Left hindlimb (tissue), 1 donor: ENCODE measurements around the gene PAFAH2.
A peak's percentile ranks its signal among the peaks of the same experiment; 100 is the strongest.

Experiments used
- DNase-seq: peaks from one replicate; pipeline ENCODE4 v3.0.0-alpha.2; 2018

The PAFAH2 gene

DNA sequence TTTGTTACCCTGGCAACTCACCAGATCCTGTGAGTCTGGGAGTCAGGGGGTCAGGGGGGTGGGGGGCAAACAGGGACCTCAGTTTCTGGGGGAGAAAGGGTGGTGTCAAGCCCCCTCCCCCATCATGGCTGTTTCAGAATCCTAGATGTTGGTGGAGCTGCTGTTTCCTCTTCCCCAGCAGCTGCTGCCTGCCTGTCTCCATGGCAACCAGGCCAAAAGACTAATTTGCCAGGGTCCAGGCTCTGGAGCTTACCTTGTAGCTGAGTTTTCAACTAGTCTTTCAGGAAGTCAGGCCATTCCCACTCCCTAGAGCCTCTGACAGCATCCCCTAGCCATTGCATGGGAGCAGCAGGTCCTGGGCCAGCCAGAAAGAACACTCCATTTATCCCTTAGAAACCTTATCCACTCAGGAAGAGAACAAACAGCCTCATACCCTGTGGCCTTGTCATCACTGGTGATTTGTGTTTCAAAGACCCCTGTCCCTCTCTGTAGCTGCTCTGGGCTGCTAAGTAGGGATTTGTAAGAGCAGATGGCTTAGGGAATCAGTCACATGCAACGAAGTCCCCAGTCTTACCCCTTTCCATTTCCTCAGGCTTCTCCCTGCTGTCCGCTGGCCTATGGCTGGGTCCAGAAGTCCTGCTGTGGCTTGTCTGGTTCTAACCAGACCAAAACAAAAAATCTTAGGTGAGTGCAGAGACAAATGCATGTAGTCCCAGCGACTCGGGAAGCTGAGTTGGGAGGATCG lies 70.2 kb downstream of the PAFAH2 start:
- DNase-seq, result peak; percentile 52

DNA sequence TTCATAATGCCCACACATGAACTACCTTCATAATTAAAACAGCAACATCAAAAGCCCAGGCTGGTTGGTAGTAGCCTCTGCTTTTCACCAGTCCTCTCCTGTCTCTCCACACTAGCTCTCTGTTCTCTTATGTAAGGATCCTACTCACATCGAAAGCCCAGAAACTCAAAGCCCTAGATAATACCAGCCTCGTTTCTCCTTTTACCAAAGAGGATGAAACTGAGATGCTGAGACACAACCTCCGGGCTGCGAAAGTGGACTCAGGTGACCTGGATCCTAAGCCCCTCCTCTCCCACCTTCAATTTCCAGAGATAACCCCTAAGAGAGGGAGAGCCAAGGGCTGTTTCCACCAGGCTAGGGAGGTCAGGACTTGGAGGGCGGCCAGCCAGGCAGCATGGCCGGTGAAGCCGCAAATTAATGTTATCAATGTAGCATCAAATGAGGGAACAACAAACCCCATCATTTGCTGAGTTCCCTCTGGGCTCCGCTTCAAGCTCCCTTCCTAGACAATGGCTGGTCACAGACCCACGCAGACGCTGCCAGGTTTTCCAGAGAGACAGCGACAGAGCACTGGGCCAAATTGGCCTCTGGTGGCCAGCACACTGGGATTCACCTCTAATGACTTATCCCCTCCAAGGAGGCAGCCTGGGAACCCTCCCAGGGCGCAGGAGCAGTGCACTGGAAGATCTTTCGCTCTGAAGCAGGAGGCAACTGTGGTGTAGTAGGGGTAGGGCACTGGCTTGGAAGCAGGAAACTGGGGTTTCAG lies 70.9 kb downstream of the PAFAH2 start:
- DNase-seq, result no peak

DNA sequence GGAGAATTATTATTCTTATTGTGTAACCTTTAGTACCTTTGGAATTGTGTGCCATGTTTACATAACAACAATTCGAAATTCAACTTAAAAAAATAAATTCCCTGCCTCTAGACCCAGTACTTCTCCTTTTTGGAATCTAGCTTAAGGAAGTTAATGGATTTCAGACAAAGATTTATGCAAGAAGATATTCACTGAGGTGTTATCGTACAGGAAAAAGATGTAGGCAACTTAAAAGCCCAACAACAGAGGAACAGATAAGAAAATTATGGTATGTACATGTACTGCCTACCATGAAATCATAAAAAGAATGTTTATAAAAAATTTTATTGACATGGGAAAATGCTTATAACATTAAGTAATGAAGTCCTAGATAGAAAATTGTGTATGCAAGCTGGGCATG lies 73.4 kb downstream of the PAFAH2 start:
- no peak for DNase-seq

DNA sequence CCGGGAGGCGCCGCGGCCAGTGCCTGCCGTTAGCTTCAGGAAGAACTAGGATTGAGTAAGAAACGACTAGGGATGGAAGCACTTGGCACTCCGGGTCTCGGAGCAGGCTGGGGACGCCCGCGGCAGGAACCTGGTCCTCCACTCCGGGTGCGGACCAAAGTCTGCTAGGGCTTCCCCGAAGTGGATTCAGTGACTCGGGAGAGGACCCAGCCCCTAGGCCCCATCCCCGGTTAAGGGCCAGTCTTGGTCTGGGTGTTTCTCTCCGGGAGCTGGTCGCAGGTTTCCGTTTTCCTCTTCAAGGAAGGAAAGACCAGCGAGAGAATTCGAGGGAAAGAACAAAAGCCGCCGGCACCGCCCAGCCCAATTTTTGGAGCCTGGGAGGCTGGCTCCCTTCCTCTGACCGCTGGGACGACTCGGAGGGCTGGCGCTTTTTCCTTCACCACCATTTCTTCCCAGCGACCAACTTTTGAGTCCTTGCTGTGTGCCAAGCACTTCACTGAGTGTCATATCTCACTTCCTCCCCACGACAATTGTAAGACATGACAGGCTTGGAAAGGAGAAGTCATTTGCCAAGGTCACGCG lies 74.8 kb downstream of the PAFAH2 start:
- DNase-seq, result peak; percentile 59

DNA sequence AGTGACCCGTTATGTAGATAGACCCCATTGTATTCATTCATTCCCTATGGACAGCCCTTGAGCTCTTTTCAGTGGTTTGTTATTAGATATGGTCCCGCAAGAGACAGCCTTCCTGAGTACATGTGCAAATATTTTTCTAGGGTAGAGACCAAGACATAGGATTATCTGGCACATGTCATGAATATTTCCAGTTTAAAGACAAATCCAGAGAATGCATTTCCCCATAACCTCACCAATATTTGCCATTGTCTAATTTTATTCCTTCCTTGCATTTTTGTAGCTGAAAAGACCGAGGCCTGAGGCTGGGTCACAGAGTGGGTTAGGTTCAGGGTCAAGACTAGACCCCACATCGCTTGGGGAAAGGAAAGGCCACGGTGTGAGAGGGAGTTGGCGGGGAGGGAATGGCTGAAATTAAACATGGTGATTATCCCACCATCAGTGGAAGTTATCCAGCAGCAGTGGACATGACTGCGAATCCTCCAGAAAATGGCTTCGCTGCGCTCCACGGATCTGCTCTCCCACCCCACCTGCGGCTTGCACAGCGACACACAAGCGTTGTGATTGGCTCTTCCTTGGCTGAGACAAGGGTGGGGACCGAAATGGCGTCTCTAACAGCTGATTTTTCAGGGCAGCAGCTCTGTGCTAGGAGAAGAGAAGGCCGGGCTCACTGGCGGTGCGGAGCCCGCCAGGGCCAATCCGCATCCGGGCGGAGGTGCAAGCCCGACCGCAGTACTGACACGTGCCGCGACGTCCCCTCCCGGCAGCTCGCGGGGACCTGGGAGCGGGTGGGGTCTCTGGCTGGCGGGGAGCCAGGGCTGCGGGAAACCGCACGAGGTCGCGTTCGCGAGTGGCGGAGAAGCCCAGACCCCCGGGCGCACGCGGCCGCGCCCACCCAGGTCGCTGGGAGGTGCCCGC lies 75.5 kb downstream of the PAFAH2 start:
- peak; percentile 63 for DNase-seq

DNA sequence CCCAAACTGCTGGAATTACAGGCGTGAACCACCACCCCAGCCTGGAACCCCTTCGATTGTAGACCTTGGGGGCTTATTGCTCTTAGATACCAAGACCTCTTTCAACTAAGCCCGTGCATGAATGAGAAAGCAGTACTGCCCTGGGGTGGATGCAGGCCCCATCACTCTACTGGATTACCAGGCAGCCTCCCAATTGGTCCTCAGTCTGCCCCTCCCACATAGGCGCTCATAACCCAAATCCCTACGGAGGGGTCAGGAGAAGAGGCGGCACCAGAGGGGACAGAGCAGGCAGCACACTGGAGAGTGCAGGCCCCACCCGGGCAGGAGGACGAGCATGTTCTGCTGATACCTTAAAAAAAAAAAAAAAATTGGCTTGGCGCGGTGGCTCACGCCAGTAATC lies 79.2 kb downstream of the PAFAH2 start:
- no peak for DNase-seq

DNA sequence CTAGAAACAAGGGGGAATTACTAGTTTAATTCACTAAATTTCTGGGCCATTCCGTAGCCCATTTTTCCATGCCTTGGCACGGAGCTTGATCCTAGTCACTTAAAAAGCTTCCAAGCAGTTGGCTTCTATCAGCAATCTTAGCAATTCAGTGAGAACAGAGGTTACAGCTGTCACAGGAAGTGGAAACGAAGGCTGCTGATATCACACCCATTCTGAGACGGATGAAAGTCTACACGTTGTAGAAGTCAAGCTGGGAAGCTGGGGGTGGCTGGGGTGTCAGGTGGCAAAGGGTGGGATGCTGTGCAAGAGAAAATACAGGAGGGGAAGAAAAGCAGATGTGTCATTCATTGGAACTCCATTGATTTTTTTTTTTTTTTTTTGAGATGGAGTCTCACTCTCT lies 79.9 kb downstream of the PAFAH2 start:
- no peak for DNase-seq

DNA sequence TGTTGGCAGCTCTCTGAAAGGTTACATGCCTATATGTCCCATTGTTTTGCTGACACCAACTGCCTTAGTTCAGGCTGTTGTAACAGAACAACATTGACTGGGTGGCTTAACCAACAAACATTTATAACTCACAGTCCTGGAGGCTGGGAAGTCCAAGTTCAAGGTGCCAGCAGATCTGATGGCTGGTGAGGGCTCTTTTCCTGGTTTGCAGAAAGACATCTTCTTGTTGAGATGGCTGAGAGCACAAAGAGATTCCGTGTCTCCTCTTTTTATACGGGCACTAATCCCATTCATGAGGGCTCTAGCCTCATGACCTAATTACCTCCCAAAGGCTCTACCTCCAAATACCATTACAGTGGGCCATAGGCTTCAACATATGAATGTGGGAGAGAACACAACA lies 81.4 kb downstream of the PAFAH2 start:
- DNase-seq, result no peak

DNA sequence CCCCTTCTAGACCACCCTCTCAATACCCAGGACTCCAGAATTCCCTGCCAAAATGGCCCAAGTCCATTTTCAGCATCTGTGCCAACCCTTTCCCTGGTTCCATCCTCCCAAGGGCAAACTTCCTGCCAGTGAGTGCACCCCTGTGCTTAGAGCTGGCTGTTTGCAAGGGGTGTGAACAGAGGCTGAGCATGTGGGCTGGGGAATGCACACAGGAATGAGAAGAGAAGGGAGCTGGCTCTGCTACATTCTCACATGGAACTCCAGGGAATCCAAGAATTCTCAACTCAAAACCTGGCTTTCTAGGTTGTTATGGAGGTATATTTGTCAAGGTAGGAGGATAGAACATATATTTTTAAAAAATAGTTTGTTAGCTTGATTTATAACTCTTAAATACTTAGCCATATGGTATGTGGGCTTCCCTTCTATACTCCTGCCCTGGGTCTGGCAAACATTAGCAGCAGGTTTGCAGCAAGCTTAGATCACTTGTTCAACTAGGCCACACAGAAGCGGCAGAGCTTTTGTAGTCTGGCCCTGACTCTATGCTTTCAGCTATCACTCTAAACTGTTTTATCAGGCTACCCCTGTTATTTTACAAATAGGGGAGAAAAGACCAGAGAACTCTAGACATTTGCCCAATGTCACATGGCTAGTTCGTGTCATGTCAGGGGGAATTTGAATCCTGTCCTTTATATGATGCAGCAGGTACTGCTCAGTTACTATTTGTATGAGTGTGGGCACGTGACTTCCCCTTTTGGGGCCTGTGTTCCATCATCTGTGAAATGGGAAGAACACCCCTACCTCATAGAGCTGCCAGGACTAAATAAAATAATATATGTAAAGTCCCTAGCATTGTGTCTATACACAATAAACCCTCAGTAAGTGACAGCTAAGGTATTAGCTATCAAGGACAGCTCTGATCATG lies 83.5 kb downstream of the PAFAH2 start:
- no peak for DNase-seq

DNA sequence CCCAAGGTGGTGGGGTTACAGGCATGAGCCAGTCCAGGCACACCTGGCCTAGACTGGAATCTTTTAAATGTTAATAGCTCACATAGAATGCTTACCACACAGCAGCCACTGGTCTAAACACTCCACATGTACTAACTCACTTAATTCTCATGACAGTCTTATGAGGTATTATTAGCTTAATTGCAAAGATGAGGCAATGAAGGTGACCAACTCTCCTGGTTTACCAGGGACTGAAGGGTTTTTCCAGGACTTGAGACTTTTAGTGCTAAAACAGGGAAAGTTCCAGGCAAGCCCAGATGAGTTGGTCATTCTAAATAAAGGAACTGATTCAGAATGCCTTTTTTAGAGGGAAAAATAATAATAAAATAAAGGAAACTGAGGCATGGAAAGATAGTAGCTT lies 84.7 kb downstream of the PAFAH2 start:
- no peak for DNase-seq

DNA sequence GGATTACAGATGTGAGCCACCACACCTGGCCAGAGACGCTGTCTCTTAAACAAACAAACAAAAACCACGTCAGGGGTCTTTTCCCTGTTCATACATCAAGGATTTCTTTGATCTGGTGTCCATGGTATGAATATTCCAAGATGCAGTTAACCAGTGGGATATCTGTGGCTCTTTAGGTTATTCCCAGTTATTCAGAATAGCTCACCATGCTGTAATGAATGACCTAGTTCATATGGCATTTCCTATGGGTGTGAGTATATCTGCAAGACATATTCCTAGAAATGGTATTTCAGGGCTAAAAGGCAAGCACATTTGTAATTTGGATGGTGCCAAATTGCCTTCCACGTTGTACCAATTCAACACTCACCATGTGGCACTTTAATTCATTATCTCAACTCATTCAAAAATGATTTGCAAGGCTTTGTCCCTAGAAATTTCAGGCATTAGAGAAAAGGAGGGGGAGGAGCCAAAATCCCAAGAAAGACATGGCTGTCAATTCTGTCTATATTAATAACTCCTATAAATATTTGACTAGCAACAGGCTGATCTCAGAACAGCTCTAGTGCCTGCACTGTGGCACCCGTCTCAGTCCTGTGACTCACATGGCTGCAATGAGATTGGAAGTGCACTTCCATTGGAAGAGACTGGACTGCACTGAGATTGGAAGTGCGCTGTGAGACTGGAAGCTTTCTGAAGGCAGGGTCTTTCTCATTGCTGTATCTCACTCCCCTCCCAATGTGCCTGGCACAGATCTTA lies 85.6 kb downstream of the PAFAH2 start:
- DNase-seq, result no peak

DNA sequence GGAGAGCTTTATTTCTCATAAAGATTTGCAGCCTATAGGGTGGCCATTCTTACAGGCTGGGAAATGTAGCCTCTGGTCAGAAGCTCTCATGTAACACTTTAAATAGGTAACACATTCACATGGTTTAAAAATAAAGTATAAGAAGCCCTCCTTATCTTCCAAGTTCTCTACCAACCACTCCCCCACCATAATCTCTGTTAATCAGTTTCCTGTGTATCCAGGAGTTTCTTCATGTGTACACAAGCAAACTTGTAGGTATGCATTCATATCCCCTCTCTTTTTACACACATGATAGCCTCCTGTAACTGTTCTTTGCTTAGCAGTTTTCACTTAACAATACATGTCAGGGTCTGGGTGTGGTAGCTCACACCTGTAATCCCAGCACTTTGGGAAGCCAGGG lies 86.7 kb downstream of the PAFAH2 start:
- no peak for DNase-seq
